ENCODE results near the gene COG1. TPM values are rescaled to one million over a fixed set of nuclear protein-coding genes. Genes with fewer than 3 reads are reported as not detected.

COG1 gene
- total and polyA plus RNA-seq, 4 donors = 6.9 to 16.5 (median 12.0) TPM

DNA sequence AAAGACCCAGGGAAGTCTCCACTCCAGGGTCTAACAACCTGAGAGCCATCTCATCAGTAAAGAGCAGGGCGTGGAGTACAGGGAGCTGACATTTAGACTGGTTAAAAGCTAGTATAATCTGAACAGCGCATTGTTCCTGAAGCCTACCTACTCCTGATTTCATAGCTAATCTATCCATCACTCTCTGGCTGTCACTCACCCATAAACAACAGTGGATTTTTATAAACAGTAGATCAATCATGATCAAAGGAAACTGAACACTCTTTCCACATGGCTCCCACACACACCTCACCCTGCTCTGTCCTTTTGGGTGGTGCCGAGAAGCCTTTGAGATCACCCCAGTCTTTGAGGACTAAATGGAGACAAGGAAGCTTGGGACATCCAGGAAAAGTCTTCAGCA is 13.0 kb upstream of the COG1 start:
- Histone ChIP-seq H3K4me1 (ENCODE audit: control insufficient read depth in 4 of 4, insufficient read depth in 4 of 4, low read length in 3 of 4) (peaks cover 0 to 3% (median 0%) of the 10 kb centered on the region in 4 donors), H3K4me3 (ENCODE audit: low read depth in 1 of 3, low read length in 3 of 3) (no peak overlapping the region), H3K9me3 (ENCODE audit: control insufficient read depth in 4 of 4, low read length in 3 of 4) (no peaks in the 10 kb centered on the region), H3K27ac (ENCODE audit: low read depth in 1 of 2, low read length in 2 of 2) (no peak overlapping the region), H3K36me3 (ENCODE audit: control insufficient read depth in 4 of 4, insufficient read depth in 3 of 4, low read depth in 1 of 4, low read length in 3 of 4) (no peaks in the 10 kb centered on the region), H3K9ac (ENCODE audit: low read depth in 1 of 2, low read length in 2 of 2) (no peak overlapping the region), H3K27me3 (ENCODE audit: control insufficient read depth in 4 of 4, insufficient read depth in 4 of 4, low read length in 3 of 4) (no peaks in the 10 kb centered on the region)
- 78% methylated on average over 3 of the region's 3 CpGs for WGBS
- TF ChIP-seq NR2F2 (IDR thresholded peaks at IDR 0.05) (no peak), RXRA (IDR thresholded peaks at IDR 0.05) (no peak), TAF1 (conservative IDR thresholded peaks at IDR 0.05) (no peak), HNF4G (IDR thresholded peaks at IDR 0.05) (no peak)
- TF ChIP-seq, protein P1, sequence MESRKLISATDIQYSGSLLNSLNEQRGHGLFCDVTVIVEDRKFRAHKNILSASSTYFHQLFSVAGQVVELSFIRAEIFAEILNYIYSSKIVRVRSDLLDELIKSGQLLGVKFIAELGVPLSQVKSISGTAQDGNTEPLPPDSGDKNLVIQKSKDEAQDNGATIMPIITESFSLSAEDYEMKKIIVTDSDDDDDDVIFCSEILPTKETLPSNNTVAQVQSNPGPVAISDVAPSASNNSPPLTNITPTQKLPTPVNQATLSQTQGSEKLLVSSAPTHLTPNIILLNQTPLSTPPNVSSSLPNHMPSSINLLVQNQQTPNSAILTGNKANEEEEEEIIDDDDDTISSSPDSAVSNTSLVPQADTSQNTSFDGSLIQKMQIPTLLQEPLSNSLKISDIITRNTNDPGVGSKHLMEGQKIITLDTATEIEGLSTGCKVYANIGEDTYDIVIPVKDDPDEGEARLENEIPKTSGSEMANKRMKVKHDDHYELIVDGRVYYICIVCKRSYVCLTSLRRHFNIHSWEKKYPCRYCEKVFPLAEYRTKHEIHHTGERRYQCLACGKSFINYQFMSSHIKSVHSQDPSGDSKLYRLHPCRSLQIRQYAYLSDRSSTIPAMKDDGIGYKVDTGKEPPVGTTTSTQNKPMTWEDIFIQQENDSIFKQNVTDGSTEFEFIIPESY (IDR thresholded peaks at IDR 0.05) = no peak
- TF ChIP-seq, protein P2, sequence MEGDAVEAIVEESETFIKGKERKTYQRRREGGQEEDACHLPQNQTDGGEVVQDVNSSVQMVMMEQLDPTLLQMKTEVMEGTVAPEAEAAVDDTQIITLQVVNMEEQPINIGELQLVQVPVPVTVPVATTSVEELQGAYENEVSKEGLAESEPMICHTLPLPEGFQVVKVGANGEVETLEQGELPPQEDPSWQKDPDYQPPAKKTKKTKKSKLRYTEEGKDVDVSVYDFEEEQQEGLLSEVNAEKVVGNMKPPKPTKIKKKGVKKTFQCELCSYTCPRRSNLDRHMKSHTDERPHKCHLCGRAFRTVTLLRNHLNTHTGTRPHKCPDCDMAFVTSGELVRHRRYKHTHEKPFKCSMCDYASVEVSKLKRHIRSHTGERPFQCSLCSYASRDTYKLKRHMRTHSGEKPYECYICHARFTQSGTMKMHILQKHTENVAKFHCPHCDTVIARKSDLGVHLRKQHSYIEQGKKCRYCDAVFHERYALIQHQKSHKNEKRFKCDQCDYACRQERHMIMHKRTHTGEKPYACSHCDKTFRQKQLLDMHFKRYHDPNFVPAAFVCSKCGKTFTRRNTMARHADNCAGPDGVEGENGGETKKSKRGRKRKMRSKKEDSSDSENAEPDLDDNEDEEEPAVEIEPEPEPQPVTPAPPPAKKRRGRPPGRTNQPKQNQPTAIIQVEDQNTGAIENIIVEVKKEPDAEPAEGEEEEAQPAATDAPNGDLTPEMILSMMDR (IDR thresholded peaks at IDR 0.05; ENCODE audit: low read depth, low read length, missing input control) = no peak
- DNase-seq (ENCODE audit: low spot score) = no peak

DNA sequence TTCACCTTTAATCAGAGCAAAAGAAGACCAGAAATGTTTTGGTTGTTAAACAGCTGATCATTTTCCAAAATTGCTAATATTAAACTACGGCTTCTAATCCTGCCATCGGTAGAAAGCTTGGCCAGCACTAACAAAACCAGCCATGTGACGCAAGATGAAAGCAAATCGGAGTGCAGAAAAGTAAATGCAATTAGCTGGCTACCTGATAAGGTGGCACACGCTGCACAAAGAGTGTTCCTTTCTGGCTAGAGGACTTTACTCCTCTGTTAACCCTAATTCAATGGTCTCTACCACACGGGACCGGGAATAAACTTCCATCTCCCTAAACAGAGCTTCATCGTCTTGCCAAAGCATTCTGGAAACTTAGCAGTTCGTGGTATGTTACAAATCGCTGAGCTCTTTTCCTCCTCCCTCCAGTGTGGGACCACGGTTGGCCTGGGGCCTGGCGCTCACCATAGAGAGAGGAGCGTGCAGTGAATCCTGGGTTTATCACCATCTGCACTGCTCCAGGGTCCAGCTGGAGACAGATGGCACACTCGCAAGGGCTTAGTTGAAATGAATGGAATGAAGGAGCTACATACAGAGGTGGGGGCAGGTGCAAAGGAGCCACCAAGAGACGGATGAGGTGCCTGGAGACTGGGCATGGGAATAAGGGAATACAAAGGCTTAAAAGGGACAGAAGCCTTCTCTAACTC is 10.1 kb upstream of the COG1 start:
- Histone ChIP-seq H3K27me3 (ENCODE audit: control insufficient read depth in 4 of 4, insufficient read depth in 4 of 4, low read length in 3 of 4) (no peaks in the 10 kb centered on the region), H3K9ac (ENCODE audit: low read depth in 1 of 2, low read length in 2 of 2) (no peak overlapping the region), H3K4me3 (ENCODE audit: low read depth in 1 of 3, low read length in 3 of 3) (no peak overlapping the region), H3K4me1 (ENCODE audit: control insufficient read depth in 4 of 4, insufficient read depth in 4 of 4, low read length in 3 of 4) (peaks cover 0 to 3% (median 0%) of the 10 kb centered on the region in 4 donors), H3K9me3 (ENCODE audit: control insufficient read depth in 4 of 4, low read length in 3 of 4) (no peaks in the 10 kb centered on the region), H3K36me3 (ENCODE audit: control insufficient read depth in 4 of 4, insufficient read depth in 3 of 4, low read depth in 1 of 4, low read length in 3 of 4) (no peaks in the 10 kb centered on the region), H3K27ac (ENCODE audit: low read depth in 1 of 2, low read length in 2 of 2) (no peak overlapping the region)
- no peak for DNase-seq (ENCODE audit: low spot score)
- TF ChIP-seq NR2F2 (IDR thresholded peaks at IDR 0.05) = no peak
- no peak for TF ChIP-seq SP1 (IDR thresholded peaks at IDR 0.05)
- TF ChIP-seq, protein P3, sequence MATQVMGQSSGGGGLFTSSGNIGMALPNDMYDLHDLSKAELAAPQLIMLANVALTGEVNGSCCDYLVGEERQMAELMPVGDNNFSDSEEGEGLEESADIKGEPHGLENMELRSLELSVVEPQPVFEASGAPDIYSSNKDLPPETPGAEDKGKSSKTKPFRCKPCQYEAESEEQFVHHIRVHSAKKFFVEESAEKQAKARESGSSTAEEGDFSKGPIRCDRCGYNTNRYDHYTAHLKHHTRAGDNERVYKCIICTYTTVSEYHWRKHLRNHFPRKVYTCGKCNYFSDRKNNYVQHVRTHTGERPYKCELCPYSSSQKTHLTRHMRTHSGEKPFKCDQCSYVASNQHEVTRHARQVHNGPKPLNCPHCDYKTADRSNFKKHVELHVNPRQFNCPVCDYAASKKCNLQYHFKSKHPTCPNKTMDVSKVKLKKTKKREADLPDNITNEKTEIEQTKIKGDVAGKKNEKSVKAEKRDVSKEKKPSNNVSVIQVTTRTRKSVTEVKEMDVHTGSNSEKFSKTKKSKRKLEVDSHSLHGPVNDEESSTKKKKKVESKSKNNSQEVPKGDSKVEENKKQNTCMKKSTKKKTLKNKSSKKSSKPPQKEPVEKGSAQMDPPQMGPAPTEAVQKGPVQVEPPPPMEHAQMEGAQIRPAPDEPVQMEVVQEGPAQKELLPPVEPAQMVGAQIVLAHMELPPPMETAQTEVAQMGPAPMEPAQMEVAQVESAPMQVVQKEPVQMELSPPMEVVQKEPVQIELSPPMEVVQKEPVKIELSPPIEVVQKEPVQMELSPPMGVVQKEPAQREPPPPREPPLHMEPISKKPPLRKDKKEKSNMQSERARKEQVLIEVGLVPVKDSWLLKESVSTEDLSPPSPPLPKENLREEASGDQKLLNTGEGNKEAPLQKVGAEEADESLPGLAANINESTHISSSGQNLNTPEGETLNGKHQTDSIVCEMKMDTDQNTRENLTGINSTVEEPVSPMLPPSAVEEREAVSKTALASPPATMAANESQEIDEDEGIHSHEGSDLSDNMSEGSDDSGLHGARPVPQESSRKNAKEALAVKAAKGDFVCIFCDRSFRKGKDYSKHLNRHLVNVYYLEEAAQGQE (IDR thresholded peaks at IDR 0.05) = no peak
- no peak for TF ChIP-seq TAF1 (conservative IDR thresholded peaks at IDR 0.05)
- TF ChIP-seq EGR1 (IDR thresholded peaks at IDR 0.05; ENCODE audit: low read depth in 2 of 2) = no peak
- TF ChIP-seq YY1 (IDR thresholded peaks at IDR 0.05) = no peak
- TF ChIP-seq, protein P1 (IDR thresholded peaks at IDR 0.05) = no peak
- 38% methylated on average over 15 of the region's 15 CpGs for WGBS

All from liver (tissue), 9 donors.